CD4-positive, alpha-beta T cell treated with Interleukin-15 for 4 hours (primary cell): ENCODE measurements around the gene NET1.
"Not testable (repeated sequence)": the region's sequence is repeated elsewhere in the genome, so short reads cannot be mapped to it uniquely, and the experiment has no call there.

ENCODE experiments used
- DNase-seq: peaks from one replicate; pipeline ENCODE4 v3.0.0-alpha.2; 2020; ENCODE audit warnings: low spot score

NET1 gene

DNA sequence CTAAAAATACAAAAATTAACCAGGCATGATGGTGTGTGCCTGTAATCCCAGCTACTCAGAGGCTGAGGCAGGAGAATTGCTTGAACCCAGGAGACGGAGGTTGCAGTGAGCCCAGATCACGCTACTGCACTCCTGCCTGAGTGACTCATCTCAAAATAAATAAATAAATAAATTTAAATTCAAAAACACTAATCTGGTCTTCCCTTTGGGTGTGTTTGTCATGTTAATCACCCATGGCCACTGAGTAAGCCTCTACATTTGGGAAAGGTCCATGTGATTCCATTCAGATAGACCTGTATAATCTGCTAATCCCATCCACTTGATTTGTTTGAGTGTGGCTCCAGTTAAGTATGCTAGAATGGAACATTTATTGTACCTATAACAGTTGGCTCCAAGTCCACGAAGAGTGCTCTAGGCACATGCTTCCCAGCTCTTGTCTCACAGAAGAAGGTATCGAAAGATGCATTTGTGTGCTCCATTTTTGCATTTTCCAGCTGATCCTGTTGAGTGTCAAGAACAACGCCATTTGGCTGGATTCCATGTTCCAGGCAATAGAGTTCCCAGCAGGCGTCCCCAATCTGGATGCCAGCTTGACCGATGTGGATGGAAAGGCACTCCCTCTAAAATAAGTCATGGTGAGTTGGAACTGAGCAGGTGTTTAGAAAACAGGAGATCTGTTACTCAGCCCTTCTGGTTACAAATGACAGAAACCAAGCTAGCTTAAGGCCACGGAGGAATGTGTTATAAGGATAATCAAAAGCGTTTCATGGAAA, 11.7 kb upstream of the NET1 start:
- no peak for DNase-seq

DNA sequence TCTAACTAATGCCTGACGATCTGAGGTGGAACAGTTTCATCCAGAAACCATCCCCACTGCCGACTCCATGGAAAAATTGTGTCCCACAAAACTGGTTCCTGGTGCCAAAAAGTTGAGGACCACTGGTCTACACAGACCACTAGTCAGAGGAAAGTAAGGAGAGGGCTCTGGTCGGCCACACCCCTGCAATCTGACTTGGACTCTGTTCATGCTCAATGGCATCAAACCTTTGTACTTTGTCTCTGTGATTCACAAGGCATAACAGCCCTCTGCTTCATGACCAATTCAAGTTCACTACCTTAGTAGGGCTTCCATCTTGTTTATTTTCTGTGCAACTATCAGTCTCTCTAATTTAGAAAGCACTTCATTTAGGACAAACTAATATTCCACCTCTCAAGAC, 9.6 kb upstream of the NET1 start:
- no peak for DNase-seq

DNA sequence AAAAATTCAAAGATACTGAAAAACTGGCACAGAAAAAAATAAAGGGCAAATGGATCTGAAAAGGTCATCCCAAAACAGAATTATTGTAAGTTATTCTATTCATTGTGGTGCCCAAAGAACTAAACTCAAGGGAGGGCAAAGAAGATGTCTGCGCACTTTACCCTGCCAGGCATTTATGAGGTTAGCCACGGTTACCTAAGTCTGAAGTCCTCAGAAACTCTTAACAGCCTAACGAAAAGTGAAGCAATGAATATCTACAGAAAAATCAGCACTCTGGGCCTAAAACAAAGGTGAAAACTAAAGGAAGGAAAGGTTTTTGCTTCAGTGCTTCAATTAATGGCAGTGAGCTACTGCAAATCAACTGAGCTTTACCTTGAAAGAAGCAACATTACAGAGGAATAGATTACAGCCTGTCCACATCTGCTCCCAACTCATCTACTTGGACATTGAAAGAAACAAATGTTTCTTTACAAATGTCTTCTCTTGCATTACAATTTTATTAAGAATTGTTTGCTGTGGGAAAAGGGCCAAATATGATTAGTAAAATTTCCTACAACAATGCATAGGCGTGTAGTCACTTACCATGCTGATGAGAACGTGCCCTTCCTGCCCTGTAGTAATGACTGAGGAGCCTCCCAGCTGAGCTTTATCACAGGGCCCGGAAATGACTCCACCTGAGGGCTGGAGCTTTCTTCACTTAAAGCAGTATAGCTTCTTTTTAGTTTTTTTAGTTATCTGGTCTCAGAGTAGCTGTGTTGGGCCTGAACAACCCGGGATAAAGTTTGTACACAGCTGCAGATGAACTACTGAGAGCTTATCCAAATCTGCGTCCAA, 7.9 kb upstream of the NET1 start, which contains the start of gene TUBAL3:
TUBAL3 (minus strand) TSS at position 621 of the 834 bp plus-strand sequence; CDS start at position 585, 36 bp downstream.
- DNase-seq = no peak

DNA sequence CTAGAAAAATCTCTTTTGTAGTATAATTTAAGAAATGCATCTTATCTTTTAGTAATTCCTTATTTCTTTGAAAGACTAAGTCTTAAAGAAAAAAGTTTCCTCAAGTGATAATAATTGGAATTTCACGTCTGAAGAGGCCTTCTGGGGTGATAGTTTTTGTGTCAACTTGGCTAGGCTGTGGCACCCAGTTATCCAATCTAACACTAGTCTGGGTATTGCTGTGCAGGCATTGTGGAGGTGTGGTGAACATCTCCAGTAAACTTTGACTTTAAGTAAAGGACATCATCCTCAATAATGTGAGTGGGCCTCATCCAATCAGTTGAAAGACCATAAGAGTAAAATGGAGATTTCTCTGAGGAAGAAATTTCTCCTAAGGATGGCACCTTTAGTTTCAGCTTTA, 5.4 kb upstream of the NET1 start:
- no peak for DNase-seq

DNA sequence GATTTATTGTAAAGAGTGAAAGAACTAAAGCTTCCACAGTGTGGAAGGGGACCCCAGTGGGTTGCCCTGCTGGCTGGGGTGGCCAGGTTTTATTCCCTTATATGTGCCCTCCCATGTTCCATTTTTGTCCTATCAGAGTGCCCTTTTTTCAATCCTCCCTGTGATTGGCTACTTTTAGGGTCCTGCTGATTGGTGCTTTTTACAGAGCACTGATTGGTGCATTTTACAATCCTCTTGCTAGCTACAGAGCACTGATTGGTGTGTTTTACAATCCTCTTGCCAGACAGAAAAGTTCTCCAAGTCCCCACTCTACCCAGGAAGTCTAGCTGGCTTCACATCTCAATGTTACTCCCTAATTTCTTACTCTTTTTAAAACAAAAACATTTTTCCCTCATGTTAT, 1.6 kb upstream of the NET1 start:
- not testable (repeated sequence) for DNase-seq

DNA sequence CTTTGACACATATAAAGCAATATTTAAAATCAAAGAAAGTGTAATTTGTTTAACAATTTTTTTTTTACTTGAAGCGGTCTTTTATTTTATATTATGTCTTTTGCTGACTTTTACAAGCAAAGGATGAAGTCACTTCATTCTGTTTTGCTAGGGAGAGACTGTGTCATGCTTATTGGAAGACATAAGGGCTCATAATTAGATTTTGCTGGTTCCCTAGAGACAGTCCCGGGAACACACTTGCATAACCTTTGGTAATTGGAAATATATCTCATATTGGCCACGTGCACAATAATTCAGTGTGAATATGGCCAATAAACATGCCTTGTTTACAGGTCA, 448 bp upstream of the NET1 start:
- DNase-seq = no peak

DNA sequence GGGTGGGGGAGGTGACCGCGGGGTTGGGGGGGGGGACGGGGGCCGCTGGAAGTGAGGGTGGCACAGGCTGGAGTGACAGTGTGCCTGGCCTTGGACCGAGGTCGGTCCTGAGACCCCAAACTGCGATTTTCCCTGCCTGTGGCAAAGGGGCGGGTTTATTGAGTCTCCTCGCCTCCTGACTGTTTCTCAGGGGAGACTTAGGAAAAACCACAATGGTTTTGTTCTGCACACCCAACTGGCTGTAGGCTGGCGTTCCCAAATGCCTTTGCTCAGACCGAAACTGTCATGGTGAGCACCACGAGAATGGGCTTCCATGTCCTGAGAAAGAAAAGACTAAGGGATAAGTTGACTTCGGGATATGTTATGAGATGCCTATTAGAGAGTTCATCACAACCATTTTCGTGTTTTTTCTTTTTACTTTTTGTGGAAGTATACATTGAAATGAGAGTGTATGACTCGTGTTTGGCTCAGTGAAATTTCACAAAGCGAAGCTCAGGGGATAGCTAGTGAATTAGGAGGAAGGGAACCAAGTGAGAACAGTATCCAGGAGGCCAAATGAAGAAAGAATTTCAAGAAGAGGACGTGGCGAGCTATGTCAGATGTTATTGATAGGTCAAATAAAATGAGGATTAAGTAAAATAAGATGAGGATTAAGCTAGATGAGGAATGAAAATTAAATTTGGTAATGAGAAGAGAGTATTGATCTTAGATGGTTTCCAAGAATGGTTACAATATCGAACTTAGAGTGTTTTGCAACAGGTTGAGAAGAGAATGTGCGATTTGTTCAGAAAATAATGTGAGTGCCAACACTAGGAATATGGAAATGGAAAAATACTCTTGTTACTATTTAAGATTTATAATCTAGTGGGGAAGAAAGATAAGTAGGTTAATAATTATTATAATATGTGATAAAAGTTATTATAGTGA, 918 bp downstream of the NET1 start:
- DNase-seq = no peak

DNA sequence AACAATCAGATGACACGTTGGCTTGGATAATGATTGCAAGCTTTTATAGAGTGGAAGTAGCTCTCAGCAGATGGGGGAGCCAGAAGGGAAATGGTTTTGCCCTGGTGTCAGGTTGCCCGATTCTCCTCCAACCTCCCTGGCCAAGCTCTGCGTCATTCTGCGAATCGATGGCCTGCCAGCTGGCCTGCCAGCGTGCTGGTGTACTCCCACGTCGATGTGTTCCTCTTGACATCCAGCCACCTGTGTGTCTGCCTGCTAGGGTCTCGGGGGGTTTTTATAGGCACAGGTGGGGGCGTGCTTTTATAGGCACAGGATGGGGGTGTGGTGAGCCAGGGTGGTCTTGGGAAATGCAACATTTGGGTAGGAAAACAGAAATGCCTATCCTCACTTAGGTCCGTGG, 4.6 kb downstream of the NET1 start:
- no peak for DNase-seq

DNA sequence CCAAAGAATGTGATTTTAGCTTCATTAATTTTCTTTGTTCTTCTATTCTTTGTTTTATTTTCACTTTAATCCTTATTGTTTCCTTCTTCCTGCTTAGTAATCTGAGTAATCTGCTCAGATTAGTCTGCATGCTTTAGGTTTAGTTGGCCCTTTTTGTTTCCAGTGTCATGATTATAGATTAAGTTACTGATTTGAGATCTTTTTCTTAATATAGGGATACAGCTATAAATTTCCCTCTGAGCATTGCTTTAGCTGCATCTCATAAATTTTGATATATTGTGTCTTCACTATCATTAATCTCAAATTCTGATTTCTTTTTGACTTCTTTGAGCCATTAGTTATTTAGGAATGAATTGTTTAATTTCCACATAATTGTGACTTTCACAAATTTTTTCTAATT, 6.2 kb downstream of the NET1 start:
- DNase-seq = no peak

DNA sequence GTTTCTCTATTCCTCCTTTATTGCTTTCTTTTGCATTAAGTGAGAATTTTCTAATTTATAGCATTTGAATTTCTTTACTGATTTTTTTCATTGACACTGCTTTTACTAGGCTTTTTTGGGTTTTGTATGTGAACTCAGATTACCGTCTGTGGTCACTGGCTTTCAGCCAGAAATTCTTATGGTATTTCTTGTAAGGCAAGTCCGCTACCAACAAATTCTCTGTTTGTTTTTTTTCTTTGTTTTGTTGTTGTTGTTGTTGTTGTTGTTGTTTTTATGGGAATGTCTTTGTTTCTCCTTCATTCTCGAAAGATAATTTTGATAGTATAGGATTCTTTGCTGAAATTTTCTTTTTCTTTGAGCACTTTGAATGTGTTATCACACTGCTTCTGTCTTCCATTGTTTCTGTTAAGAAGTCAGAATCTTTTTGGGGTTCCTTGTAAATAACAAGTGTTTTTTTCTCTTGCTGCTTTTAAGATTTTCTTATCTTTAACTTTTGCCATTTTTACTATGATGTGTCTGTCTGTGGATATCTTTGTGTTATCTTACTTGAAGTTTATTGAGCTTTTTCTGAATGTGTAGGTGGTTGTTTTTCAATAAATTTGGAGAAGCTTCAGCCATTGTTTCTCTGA, 7.2 kb downstream of the NET1 start:
- DNase-seq = no peak

DNA sequence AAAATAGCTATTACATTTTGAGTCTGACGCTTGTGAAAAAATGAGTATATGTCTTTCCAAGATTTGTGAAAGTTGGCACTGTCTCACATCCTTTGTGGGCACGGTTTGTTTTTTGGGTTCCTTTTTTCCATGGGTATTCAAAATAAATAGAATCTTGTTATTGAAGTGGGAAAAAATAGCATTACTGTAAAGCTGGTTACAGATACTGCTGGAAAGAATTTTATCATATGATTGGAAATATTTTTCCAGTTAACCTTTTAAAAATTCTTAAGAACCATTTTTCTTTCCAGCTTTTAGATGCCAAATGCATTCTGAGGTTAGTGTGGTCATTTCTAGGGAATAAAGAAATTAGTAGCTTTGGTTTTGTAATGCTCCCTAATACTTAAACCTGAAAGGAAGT, 11.4 kb downstream of the NET1 start:
- no peak for DNase-seq

DNA sequence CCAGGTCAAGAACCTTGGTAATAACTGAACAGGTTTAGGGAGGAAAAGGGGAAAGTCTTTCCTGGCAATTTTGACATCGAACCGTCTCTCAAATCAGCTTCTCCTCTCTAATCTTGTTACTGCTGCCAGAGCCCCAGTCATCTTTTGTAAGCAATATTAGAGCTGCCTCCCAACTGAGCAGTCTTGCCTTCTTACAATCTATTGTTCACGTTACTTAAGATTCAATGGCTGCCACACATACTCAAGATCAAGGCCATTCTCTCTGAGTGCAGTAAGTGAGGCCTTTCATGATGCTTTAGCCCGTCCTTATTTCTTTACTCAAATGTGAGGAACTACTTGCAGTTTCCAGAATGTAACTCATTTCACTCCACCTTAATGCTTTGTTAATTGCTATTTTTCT, 12.4 kb downstream of the NET1 start:
- DNase-seq = no peak

DNA sequence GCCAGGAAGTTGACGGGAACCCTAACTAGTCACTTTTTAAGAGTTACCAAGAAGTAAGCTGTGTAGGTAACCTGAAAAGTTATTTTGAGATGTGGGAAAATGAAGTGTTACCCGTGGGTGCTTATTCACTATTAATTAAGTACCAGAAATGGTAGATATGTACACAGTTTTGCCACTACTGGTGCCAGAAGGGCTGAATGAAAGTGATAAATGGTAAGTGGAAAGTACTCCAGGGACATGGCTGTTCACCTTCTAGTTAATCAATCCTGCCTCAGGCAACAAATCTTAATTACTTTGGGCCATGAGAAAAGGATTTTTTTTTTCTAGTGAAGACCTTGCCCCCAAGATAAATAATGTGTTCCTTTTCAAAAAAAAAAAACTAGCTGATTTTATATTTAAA, 15.8 kb downstream of the NET1 start:
- no peak for DNase-seq

DNA sequence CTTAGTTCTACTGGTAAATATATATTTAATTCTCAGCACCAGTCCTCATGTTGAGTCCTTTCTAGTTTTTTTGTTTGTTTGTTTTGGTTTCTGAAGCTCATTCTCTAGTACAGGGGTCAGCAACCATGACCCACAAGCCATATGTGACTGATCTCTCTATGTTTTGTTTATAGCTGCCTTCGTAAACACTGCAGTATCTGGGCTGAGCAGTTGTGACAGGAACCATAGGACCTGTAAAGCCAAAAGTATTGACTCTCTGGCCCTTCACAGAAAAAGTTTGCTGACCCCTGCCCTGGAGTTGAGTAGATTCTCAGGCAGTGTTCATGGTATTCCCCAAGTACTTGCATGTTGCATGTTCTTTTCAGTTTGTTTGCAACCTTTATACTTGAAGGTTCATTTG, 20.8 kb downstream of the NET1 start:
- DNase-seq = no peak

DNA sequence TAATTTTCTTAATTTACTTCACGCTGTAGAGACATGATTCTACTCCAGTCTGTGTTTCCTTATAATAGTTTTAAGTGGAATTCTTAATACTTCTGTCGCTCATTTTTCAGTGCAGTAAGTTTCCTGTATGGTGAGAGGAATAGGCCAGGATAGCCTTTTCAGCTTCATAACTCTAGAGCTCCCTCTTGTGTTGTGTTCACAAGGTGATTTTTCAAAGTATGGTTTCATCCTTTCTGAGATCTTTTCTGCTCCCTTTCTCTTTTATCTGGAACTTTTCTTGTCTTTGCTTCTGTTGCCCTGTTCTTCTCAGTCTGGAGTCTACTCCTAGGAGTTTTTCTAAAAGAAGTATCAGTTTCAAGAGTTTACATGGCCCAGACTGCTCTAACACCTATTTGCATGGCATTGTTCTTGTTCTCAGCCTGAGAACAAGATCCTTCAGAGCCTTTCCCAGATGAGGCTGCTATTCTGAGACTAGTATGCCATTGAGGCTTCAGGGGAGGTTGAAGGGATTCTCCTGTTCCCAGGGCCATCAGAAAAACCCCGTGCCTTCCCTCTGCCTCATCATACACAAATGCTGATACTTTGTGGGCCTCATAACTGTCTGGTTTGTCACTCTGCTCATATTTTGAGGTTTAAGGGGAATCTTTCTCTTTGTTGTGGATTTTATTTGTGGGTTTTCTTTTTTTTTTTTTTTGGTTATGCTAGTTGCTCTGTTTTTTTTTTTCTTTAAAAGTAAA, 21.8 kb downstream of the NET1 start:
- DNase-seq = peak; percentile 41

DNA sequence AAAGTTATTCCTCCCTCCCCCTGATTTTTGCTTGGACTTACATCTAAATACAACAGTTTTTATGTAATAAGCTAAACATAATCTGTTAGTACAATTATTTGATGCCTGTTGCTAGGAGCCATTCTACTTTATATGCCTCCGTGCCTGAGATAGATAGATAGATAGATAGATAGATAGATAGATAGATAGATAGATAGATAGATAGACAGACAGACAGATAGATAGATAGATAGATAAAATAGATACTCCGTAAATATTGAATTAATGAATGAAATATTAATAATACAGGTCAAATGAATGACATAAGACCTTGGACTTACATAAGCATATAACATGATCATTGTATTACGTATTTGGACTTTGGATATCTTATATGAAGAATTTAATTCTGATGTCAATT, 23.0 kb downstream of the NET1 start:
- DNase-seq = no peak

DNA sequence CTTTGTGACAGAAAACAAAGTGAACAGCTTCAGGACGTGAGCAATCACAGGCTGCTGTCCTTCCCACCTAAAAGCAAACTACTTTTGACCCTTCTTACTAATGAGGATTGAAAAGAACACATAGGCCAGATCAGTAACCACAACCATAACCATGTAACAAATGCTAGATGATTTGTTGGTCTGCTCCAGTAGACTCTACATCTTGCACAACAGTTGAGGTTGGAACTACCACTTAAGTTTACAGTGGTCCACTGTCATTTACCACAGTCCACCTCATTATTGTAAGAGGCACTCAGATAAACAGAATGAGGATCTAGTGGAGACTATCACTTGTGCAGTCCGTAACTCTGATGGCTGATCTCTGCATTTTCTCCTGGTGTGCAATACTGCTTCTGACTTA, 27.8 kb downstream of the NET1 start:
- no peak for DNase-seq

DNA sequence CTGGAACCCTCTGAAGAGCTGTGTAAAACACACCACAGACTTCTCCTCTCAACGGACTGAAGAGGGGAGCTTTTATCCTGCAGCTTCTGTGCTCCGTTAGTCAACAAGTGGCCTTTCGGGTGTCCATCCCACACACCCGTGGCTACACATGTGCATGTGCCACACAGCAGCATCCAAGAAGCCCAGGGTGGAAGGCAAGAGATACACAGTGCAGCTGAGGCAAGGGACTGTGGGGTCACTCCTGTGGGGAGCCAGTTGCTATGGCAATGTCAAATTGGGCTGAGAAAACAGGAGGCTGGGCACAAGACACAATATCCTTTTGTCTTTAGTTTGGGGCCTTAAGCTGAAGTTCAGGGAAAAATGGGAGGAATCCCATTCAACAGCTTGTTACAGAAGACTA, 28.7 kb downstream of the NET1 start:
- DNase-seq = no peak

DNA sequence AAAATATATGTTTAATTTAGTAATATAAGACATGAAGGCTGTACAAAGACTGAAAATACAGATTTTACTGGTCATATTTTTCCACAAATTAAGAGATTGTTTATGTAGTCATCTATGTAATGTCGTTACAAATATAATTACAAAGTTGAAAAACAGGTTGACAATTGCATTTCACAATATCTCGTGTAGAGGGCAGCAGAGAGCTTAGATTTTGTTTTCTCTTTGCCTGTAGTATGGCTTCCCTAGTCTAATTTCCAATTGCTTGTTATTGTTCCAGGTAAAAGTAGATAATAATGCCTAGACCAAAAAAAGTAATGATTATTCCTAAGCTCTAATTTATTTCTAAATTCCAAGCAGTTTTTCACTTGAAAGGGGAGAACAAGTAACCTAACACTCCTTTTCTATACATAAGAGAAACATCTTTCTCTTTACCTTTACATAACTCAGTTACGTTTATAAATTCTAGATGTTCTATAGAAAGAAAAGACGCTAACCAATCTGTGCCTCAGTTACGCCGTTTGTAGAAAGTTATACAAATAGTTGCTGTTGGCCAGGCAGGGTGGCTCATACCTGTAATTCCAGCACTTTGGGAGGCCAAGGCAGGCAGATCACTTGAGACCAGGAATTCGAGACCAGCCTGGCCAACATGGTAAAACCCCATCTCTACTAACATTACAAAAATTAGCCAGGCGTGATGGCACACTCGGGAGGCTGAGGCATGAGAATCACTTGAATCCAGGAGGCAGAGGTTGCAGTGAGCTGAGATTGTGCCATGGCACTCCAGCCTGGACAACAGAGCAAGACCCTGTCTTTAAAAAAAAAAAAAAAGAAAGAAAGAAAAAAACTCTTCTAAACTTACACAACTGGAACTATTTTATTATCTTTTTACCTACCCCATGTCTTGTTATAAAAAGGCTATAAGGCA, 30.0 kb downstream of the NET1 start:
- peak; percentile 66 for DNase-seq

DNA sequence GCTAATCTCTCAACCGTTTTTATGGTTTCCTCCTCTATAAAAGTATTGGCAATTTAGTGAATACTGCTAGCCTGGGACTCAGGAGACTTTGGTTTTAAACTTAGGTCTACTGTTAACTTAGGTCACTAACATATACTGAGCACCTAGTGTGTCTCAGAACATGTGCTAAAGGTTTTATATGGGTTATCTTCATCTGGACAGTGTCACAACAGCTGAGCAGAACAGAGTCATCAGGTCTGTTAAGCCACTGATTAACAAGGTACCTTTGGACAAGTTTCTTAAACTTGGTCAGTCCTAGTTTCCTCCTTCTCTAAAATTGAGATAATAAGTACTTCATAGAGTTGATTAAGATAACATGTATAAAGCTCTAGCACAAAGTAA, 30.6 kb downstream of the NET1 start:
- DNase-seq = no peak
